Sigmoid colon (tissue), 7 donors: ENCODE measurements around the gene SULF2. TPM values are rescaled to one million over a fixed set of nuclear protein-coding genes. Genes with fewer than 3 reads are reported as not detected.

Experiments used
- DNase-seq: peaks from one replicate; pipeline ENCODE4 v3.0.0-alpha.2; 2019
- H3K27ac ChIP-seq, 4 donors: fragments of 200-600 bp; sonication (generic); one replicate each; pipeline ENCODE4 v1.5.1; 2016 to 2019; ENCODE audit warnings: mild to moderate bottlenecking in 1 of 4
- H3K27me3 ChIP-seq, 3 donors: fragments of 200-600 bp; sonication (generic); one replicate each; pipeline ENCODE4 v1.5.1; 2019; ENCODE audit warnings: mild to moderate bottlenecking in 1 of 3
- H3K36me3 ChIP-seq, 4 donors: fragments of 200-600 bp; sonication (generic); one replicate each; pipeline ENCODE4 v1.5.1; 2016 to 2019
- H3K4me1 ChIP-seq, 4 donors: fragments of 200-600 bp; sonication (generic); one replicate each; pipeline ENCODE4 v1.5.1; 2017 to 2019
- H3K4me3 ChIP-seq, 4 donors: fragments of 200-600 bp; sonication (generic); one replicate each; pipeline ENCODE4 v1.5.1; 2017 to 2019; ENCODE audit warnings: mild to moderate bottlenecking in 2 of 4, moderate library complexity in 1 of 4
- H3K9me3 ChIP-seq, 4 donors: fragments of 200-600 bp in 3 of 4; sonication (generic) in 3 of 4; one replicate each; pipeline versions ENCODE4 v1.5.1 to v1.6.1; 2013 to 2019
- CTCF ChIP-seq, 4 experiments: fragments of 450-650 bp in 3 of 4; fragments of 200-600 bp in 1 of 4; IDR thresholded peaks; one replicate each; pipeline ENCODE4 v1.5.1; 2016 to 2019; ENCODE audit warnings: antibody characterized with exemption in 4 of 4, mild to moderate bottlenecking in 3 of 4, moderate library complexity in 2 of 4
- EP300 ChIP-seq, 4 donors: sonication (generic); formaldehyde crosslinking; IDR thresholded peaks; one replicate each; pipeline ENCODE4 v1.6.1; 2017; ENCODE audit warnings: antibody characterized with exemption in 4 of 4
- POLR2A ChIP-seq, 2 donors: fragments of 450-650 bp; IDR thresholded peaks; one replicate each; pipeline ENCODE4 v1.6.1; 2016; ENCODE audit warnings: antibody characterized with exemption in 2 of 2, mild to moderate bottlenecking in 2 of 2, moderate library complexity in 2 of 2
- POLR2AphosphoS5 ChIP-seq, 4 donors: sonication (generic); formaldehyde crosslinking; IDR thresholded peaks; one replicate each; pipeline ENCODE4 v1.6.1; 2017; ENCODE audit warnings: antibody characterized with exemption in 4 of 4
- WGBS, 2 donors: extraction: QIAGEN DNeasy Blood & Tissue Kit; methylation state at CpG; one replicate each; pipeline ENCODE4 v1.1.7; 2013; 5-methylcytosine and 5-hydroxymethylcytosine counted together
- intact Hi-C: fragments of 100-400 bp; cut with DNase I; formaldehyde crosslinking; loops from one replicate; pipeline ENCODE4 v1.15.1; 2023
- polyA plus RNA-seq, 3 donors: library from polyadenylated mRNA; stranded (reverse); fragments of 200-250 nt; gene quantifications; one replicate each; pipeline ENCODE4 v1.2.3, GENCODE V29; 2013
- total RNA-seq, 4 donors: library from RNA; depleted of rRNA; stranded (reverse); fragments of >200 nt; gene quantifications; one replicate each; pipeline ENCODE4 v1.1.0, GENCODE V29; 2016
- donor health status: healthy with polysubstance abuse.
- donor health status: Bipolar disorder and iron deficiency.
- donor health status: healthy.

SULF2 gene
- total and polyA plus RNA-seq, 7 donors: 14.6 to 70.1 (median 28.2) TPM

- intact Hi-C loops: no loop called here
- TF ChIP-seq CTCF (IDR thresholded peaks at IDR 0.05) (no peak), POLR2AphosphoS5 (IDR thresholded peaks at IDR 0.05) (no peak), EP300 (IDR thresholded peaks at IDR 0.05) (no peak), POLR2A (IDR thresholded peaks at IDR 0.05) (no peak)
- DNase-seq: no peak
- peak overlapping the region; percentile 7 to 74 (median 45) for H3K27ac ChIP-seq
- 92 to 95% methylated on average over 17 of the region's 17 CpGs for WGBS, 2 donors
- no peaks in the 10 kb centered on the region for H3K27me3 ChIP-seq
- no peaks in the 10 kb centered on the region for H3K9me3 ChIP-seq
- no peak overlapping the region for H3K4me3 ChIP-seq
- H3K4me1 ChIP-seq: peaks cover 0 to 42% (median 30%) of the 10 kb centered on the region in 4 donors
- no peaks in the 10 kb centered on the region for H3K36me3 ChIP-seq
Observed at GRCh38 chr20:47778398-47779354, 6.6 kb downstream of the SULF2 start.

- H3K27ac ChIP-seq: peak overlapping the region in 1 of 4 donors; percentile 74
- no peak overlapping the region for H3K4me3 ChIP-seq
- WGBS, 2 donors: 78 to 88% methylated on average over 4 of the region's 4 CpGs
- H3K9me3 ChIP-seq: no peaks in the 10 kb centered on the region
- TF ChIP-seq POLR2A (IDR thresholded peaks at IDR 0.05) (no peak), EP300 (IDR thresholded peaks at IDR 0.05) (no peak), POLR2AphosphoS5 (IDR thresholded peaks at IDR 0.05) (no peak), CTCF (IDR thresholded peaks at IDR 0.05) (no peak)
- DNase-seq: no peak
- H3K4me1 ChIP-seq: peaks cover 0 to 44% (median 34%) of the 10 kb centered on the region in 4 donors
- intact Hi-C loops: no loop called here
- H3K36me3 ChIP-seq: no peaks in the 10 kb centered on the region
- H3K27me3 ChIP-seq: no peaks in the 10 kb centered on the region
Observed at GRCh38 chr20:47777220-47777619, 8.1 kb downstream of the SULF2 start.

- TF ChIP-seq EP300 (IDR thresholded peaks at IDR 0.05) (no peak), CTCF (IDR thresholded peaks at IDR 0.05) (no peak), POLR2AphosphoS5 (IDR thresholded peaks at IDR 0.05) (no peak), POLR2A (IDR thresholded peaks at IDR 0.05) (no peak)
- Histone ChIP-seq H3K4me1 (peaks cover 0 to 40% (median 31%) of the 10 kb centered on the region in 4 donors), H3K27ac (peak overlapping the region in 1 of 4 donors; percentile 2), H3K36me3 (no peaks in the 10 kb centered on the region), H3K27me3 (no peaks in the 10 kb centered on the region), H3K9me3 (no peaks in the 10 kb centered on the region), H3K4me3 (no peak overlapping the region)
- intact Hi-C loops: no loop called here
- WGBS, 2 donors: 45 to 83% methylated on average over 4 of the region's 4 CpGs
- DNase-seq: no peak
Observed at GRCh38 chr20:47776639-47777038, 8.6 kb downstream of the SULF2 start.

- H3K9me3 ChIP-seq: no peaks in the 10 kb centered on the region
- intact Hi-C loops: no loop called here
- peaks cover 0 to 39% (median 28%) of the 10 kb centered on the region in 4 donors for H3K4me1 ChIP-seq
- 82 to 83% methylated on average over 5 of the region's 5 CpGs for WGBS, 2 donors
- H3K27me3 ChIP-seq: no peaks in the 10 kb centered on the region
- no peak for TF ChIP-seq POLR2AphosphoS5 (IDR thresholded peaks at IDR 0.05)
- no peak for TF ChIP-seq EP300 (IDR thresholded peaks at IDR 0.05)
- no peak for TF ChIP-seq POLR2A (IDR thresholded peaks at IDR 0.05)
- no peak for TF ChIP-seq CTCF (IDR thresholded peaks at IDR 0.05)
- DNase-seq: no peak
- no peaks in the 10 kb centered on the region for H3K36me3 ChIP-seq
- no peak overlapping the region for H3K4me3 ChIP-seq
- H3K27ac ChIP-seq: no peak overlapping the region
Observed at GRCh38 chr20:47775841-47776240, 9.4 kb downstream of the SULF2 start.
